ENCODE measurements around the gene FNDC3A. TPM values are rescaled to one million over a fixed set of nuclear protein-coding genes. Genes with fewer than 3 reads are reported as not detected.
"Not testable (repeated sequence)": the region's sequence is repeated elsewhere in the genome, so short reads cannot be mapped to it uniquely, and the experiment has no call there.

Gene FNDC3A
- total RNA-seq, 1 donor from 2014 or later = 34.6 TPM

- intact Hi-C loops (cut with micrococcal nuclease) = no loop called here
These were observed 150.3 kb downstream of the FNDC3A start for GRCh38 chr13:49125964-49126524.

DNA sequence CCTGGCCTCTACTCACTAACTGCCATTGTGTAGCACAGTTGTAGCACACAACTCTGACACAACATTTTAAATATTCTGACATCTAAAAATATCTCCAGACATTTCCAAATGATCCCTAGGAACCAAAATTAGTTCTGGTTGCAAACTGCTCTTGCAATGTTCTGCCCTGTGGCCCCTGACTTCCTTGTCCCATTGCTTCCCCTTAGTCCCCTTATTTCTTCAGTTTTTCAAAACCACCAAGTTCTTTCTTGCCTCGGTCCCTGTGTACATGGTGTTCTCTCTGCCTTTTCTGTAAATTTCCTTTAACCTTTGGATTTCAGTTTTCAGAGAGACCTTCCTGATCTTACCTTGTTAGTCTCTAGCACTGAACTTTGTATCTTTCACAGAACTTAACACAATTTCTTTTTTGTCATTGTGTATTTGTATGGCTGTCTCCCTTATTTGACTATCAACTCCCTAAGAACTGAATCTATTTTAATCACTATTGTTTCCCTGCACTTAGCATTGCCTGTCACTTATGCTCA, 156.8 kb downstream of the FNDC3A start:
- intact Hi-C loops (cut with micrococcal nuclease) = no loop called here

GRCh38 chr13:49134305-49134704, 158.6 kb downstream of the FNDC3A start:
- intact Hi-C loops (cut with micrococcal nuclease) = no loop called here

- intact Hi-C loops (cut with micrococcal nuclease) = not testable (repeated sequence)
These were observed 161.5 kb downstream of the FNDC3A start for GRCh38 chr13:49137138-49137643.

GRCh38 chr13:49140910-49141611, 165.3 kb downstream of the FNDC3A start:
- intact Hi-C loops (cut with micrococcal nuclease) = loop anchor here (10.0 kb wide), 1 partner anchor 166 kb away; the partner anchor contains the start of gene FNDC3A

GRCh38 chr13:49146950-49147355, 171.2 kb downstream of the FNDC3A start:
- intact Hi-C loops (cut with micrococcal nuclease) = loop anchor here (2.0 to 10.0 kb wide), 4 partner anchors 36 to 295 kb away; partner anchors contain the start of genes CAB39L, CDADC1, FNDC3A and SETDB2

DNA sequence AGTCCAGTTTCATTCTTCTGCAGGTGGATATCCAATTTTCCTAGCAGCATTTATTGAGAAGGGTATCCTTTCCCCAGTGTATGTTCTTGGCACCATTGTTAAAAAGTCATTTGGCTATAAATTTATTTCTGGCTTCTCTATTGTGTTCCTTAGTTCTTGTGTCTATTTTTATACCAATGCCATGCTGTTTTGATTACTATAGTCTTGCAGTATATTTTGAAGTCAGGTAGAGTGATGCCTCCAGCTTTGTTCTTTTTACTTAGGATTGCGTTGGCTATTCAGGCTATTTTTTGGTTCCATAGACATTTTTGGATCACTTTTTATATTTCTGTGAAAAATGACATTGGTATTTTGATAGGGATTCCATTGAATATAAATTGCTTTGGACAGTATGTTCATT, 172.7 kb downstream of the FNDC3A start:
- intact Hi-C loops (cut with micrococcal nuclease) = loop anchor here (5.0 to 10.0 kb wide), 2 partner anchors 174 to 294 kb away; partner anchors contain the start of genes CAB39L, FNDC3A and SETDB2

DNA sequence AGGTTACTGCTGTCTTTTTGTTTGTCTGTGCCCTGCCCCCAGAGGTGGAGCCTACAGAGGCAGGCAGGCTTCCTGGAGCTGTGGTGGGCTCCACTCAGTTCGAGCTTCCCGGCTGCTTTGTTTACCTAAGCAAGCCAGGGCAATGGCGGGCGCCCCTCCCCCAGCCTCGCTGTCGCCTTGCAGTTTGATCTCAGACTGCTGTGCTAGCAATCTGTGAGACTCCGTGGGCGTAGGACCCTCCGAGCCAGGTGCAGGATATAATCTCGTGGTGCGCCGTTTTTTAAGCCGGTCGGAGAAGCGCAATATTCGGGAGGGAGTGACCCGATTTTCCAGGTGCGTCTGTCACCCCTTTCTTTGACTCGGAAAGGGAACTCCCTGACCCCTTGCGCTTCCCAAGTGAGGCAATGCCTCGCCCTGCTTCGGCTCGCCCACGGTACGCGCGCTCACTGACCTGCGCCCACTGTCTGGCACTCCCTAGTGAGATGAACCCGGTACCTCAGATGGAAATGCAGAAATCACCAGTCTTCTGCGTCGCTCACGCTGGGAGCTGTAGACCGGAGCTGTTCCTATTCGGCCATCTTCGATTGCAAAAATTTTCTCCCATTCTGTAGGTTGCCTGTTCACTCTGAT, 182.4 kb downstream of the FNDC3A start:
- intact Hi-C loops (cut with micrococcal nuclease) = not testable (repeated sequence)

GRCh38 chr13:49163162-49163561, 187.4 kb downstream of the FNDC3A start:
- intact Hi-C loops (cut with micrococcal nuclease) = not testable (repeated sequence)

- intact Hi-C loops (cut with micrococcal nuclease) = no loop called here
These were observed 189.0 kb downstream of the FNDC3A start for GRCh38 chr13:49164712-49165111.

DNA sequence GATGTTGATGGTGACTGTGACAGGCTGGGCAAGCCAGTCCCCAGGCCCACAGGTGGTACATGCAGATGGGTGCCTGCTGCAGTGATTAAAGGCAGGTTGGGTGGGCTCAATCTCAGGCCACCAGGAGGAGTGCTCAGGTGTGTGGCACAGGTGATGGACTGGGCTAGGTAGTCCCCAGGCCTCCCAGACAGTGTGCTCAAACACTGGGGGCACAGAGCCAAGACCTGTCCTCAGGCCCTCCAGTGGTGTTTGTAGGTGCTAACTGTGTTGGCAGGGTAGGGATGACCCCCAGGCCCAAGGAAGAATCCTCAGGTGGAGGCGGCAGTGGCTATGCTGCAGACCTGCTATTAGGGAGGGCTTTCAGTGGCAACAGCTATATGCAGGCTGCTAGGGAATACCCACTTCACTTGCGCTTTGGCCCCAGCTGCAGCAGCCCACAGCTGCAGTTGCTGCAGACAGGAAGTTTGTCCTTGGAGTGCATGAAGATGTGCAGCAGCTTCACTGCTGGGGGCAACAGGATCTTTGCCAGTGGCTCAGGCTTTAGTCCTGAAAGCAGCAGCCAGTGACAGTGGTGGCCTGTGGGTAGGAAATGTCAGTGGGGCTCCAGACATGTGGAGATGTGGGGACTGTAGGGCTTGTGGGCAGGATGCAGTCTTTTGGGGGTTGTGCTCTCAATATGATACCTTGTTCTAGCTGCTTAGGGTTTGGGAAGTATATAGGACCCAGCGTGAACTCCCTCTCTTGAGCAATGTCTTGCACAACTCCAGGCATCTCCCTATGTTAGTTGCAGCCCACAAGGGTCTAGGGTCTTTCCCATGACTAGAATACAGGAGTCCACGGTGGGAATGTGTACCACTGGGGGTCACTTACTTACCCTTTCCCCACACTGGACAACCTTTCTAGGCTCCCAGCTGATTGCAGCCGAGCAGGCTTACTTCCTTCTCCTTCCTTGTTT, 190.4 kb downstream of the FNDC3A start:
- intact Hi-C loops (cut with micrococcal nuclease) = no loop called here

GRCh38 chr13:49171359-49171758, 195.6 kb downstream of the FNDC3A start:
- intact Hi-C loops (cut with micrococcal nuclease) = no loop called here

DNA sequence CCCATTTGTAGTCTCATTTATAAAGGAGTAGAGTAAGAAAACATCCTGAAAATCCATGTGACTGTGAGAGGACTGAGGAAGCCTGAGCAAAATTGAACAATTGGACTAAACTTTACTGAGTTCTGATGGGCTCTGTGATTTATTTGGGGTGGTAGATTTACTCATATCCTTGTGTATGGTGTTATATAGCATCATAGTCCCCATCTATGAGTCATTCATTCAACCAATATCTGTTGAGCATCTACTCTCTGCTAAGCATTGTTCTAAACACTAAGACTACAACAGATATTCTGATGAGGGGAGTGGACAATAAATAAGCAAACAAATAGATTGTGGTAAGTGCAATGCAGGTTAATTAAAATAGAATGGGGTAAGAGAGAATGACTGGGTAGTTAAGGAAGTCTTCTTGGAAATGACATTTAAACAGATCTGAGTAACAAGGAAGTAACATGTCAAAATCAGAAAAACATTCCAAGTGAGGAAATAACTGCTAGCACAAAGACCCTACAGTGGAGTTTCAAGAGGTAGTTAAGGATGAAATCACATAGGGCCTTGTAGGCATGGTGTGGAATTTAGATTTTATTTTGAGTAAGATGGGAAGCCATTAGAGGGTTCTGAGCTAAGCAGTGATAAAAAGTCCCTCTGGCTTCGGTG, 208.1 kb downstream of the FNDC3A start:
- intact Hi-C loops (cut with micrococcal nuclease) = no loop called here

GRCh38 chr13:49184621-49185020, 208.9 kb downstream of the FNDC3A start:
- intact Hi-C loops (cut with micrococcal nuclease) = no loop called here

DNA sequence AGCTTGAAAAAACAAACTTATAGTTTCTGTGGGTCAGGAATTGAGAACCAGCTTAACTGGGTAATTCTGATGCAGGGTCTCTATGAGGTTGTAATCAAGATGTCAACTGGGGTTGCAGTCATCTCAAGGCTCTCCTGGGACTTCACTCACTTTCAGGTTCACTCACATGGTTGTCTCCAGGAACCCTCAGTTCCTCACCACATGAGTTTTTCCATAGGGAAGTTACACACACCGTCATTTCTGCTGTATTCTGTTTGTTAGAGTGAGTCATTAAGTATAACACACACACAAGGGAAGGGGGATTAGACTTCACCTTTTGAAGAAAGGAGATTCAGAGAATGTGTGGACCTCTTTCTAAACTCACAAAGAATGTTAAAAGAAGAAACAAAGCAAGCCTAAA, 209.6 kb downstream of the FNDC3A start:
- intact Hi-C loops (cut with micrococcal nuclease) = no loop called here

DNA sequence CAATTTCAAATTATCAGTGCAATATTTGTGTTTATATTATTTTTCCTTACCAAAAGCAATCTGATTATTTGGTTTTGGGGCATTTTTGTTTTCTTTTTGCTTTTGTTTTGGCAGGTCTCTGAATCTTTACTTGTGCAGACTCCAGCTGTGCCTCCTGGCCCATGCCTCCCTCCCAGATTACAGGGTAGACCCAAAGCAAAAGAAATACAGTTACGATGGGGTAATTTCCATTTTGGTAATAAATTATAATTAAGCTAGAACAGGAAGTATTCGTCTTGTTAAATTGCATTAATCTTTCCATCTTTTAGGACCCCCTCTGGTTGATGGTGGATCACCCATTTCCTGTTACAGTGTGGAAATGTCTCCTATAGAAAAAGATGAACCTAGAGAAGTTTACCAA, 215.2 kb downstream of the FNDC3A start:
- intact Hi-C loops (cut with micrococcal nuclease) = no loop called here

DNA sequence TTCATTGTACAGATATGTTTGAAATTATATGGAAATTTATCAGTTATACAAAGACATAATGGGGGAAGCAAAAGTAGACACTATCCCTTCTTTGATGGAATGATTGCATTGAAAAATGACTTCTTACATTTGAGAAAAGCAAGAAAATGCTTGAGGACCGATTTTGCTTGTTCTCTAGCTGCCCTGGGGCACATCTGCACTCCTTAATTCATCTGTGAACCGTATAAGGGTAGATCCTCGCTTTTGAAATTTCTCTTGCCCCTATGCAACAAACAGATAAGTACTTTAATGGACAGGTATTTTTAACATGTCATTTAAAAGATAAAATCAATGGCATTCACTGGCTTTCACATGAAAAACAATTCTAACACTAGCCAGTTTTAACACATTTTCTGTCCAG, 230.9 kb downstream of the FNDC3A start:
- intact Hi-C loops (cut with micrococcal nuclease) = no loop called here

DNA sequence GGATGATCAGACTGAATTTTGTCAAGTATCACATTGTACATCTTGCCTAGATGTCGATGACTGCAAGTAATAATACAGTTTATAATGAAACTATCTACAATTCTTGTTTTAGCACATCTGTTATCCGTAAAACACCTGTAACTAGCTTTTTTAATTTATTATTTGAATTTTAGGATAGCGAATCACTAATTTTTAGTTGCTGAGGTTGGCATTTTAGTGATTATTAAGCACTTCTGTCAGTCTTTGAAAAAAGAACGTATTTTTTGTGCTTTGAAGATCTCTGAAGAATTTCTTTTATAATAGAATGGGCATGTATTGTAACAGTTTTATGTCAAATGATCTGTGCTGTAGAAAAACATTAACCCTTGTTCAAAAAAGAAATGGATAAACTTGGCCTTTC, 232.9 kb downstream of the FNDC3A start:
- intact Hi-C loops (cut with micrococcal nuclease) = no loop called here

GRCh38 chr13:49210114-49210513, 234.4 kb downstream of the FNDC3A start:
- intact Hi-C loops (cut with micrococcal nuclease) = no loop called here

GRCh38 chr13:49210669-49211068, 235.0 kb downstream of the FNDC3A start:
- intact Hi-C loops (cut with micrococcal nuclease) = no loop called here
